HG02840 (cell line): ENCODE data around the gene SAMD1.
"Not testable (repeated sequence)": the region's sequence is repeated elsewhere in the genome, so short reads cannot be mapped to it uniquely, and the experiment has no call there.

ENCODE experiments used
- ATAC-seq: cut with Tn5 transposase; IDR thresholded peaks from one replicate; pipeline ENCODE4 v1.9.1; 2021; ENCODE audit warnings: mild to moderate bottlenecking, moderate library complexity, moderate number of reproducible peaks; ENCODE audit not compliant: unreplicated experiment, low FRiP score

The SAMD1 gene

DNA sequence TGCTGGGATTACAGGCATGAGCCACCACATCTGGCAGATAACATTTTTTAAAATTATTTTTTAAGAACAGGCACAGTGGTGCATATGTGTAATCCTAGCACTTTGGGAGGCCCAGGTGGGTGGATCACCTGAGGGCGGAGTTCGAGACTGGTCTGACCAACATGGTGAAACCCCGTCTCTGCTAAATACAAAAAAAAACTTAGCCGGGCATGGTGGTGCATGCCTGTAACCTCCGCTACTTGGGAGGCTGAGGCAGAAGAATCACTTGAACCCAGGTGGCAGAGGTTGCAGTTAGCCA, 28.0 kb downstream of the SAMD1 start:
- ATAC-seq = no peak

DNA sequence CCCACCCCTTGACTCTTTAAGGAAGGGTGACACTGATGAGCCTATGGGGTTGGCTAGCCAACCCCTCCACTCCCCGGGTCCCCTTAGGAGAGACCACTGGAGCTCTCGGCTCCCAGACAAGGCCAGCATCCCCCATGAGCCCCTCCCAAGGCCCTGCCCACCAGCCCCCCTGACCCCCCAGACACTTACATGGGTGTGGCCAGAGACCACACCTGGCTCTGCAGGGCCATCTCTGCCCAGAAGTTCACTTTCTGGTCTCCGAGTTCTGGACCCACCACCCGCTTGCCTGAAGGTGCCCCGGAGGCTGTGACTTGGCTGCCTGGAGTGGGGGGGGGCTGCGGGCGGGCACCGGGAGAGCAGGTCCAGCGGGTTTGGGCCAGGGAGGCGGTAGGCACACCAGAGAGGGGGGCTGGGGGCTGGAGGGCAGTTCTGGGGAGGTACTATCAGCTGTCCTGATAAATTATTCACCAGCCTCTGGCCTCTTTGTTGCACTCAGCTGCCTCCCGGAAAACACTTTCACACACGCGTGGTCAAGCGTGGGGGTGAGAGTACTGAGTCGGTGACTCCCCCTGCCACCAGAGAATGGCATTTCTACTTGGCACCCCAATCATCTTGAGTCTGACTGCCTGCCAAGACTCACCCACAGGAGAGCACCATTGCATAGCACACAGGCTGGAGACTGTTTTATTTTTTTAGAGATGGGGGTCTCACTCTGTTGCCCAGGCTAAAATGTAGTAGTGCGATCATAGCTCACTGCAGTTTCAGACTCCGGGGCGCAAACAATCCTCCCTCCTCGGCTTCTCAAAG, 28.6 kb downstream of the SAMD1 start, which contains the start of gene PALM3:
TSS of gene PALM3 (minus strand) at position 326 of the 807 bp plus-strand sequence. CDS start at position 230, 96 bp downstream.
- no peak for ATAC-seq

DNA sequence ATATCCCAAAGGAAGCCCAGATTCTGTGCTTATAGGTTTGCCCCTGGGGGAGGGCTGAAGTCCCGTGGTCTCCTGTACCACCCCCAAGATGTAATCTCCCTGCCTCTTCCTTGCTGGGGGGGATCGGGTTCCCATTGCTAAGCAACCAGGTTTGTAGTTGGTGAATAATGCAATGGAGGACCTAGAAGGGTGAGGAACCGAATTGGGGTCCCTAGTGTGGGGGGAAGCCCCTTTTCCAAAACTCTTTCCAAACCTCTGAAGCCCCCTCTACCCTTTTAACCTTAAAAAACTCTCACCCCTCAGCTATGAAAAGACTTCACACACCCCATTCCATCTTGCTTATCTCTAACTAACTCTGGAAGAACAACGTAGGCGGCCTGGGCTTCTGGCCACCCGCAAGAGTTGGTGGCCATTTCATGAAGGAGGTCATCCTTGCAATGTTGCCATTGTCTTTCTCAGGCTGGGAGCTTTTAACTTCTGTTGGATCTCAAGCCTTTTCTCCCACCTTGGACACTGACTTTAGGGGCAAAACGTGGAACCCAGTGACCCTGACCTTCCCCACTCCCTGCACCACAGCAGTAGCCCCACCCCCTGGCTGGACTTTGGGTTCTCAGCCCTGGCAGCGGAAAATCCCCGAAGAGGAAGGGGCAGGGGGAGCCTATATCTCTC, 29.3 kb downstream of the SAMD1 start:
- no peak for ATAC-seq

DNA sequence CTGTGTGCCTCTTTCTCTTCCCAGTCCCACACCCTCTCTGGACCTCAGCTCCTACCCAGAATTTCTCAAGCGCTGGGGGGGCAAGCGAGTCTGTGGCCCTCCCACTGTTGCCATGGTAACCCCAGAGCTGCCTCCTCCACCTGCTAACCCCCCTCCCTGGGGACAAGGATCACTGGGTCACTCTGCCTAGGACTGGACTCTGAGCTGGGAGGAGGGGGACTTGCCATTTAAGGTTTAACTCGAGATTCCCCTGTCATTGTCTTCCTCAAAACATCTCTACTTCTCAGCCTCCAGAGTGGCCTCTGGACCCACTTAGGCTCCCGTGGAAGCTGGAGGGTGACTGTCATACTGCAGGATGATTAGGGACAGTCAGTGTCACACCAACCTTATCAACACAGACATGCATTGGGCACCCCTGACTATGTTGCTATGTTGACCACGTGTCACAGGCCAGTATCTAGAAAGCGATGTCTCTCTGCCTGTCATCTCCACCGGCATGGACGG, 30.8 kb downstream of the SAMD1 start:
- ATAC-seq = no peak

DNA sequence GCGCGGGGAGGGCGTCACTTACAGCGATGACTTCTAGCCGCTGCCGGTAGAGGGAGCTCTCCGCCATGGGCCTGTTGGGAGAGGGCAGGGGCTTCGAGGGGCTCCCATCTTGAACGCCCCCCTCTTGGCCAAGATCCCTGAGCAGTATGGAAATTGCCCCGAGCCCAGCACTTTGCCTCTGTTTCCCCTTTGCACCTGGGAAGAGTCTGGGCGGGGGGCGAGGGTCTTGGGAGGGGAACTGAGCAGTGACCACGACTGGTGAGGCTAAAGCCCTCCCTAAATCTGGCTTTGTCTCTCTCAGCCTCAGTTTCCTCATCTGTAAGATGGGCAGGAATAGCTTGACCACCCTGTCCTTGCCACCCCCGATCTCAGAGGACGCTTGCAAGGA, 31.5 kb downstream of the SAMD1 start:
- ATAC-seq = no peak

DNA sequence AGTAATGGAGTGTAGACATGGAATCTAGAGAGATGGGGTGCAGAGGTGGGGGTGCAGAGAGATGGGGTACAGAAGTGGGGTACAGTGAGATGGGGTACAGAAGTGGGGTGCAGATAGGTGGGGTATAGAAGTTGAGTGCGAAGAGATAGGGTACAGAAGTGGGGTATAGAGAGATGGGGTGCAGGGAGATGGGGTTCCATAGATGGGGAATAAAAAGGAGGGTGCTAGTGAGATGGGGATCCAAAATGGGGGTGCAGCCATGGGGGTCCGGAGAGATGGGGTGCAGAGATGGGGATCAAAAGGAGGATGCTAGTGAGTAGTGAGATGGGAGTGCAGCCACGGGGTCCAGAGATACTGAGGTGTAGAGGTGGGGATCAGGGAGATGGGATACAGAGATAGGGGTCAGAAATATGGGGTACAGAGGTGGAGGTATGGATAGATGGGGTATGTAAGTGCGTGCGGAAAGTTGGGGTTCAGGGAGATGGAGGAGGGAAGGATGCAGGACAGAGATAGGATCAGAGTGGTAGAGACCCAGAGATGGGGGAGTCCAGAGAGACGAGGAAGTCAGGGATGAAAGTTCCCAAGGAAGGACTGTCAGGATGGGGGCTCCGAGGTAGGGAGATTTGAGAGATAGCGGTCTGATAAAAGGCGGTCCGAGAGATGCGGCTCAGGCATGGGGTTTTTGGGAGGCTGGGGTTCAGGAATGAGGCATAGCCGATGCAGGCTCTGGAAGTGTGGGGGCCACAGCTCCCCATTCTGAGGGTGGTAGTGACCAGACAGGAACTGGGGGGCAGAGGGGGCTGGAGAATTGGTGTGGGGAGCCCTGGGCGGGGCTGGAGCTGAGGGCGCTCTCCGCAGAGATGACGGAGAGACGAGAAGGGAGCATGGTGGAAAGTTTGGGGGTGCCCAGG, 32.1 kb downstream of the SAMD1 start:
- ATAC-seq = no peak

DNA sequence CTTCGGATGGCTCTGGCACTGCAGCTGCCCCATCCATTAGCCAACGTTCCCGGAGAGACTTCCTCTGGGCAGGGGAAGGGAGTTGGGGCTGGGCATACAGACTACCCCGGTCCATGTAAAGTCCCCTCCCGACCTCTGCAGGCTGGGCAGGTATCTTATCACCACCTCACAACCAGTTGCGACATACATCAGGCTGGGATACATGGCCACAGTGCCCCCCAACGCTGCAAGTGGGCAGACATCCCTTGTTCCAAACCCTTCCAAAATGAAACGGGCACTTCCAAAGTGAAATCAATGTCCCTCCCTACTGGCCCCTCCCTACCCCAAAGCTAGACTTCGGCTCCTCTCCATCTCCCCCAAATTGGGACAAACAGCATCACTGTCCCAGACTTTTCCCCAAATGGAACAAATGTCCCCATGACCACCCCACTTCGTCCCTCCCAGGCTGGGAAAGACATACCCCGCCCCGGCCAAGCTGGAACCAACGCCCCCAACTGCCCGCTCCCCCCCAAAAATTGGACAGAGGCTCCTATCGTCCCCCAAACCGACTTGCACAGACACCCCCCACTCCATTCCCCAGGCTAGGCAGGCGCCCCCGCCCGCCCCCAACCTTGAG, 33.7 kb downstream of the SAMD1 start:
- no peak for ATAC-seq

DNA sequence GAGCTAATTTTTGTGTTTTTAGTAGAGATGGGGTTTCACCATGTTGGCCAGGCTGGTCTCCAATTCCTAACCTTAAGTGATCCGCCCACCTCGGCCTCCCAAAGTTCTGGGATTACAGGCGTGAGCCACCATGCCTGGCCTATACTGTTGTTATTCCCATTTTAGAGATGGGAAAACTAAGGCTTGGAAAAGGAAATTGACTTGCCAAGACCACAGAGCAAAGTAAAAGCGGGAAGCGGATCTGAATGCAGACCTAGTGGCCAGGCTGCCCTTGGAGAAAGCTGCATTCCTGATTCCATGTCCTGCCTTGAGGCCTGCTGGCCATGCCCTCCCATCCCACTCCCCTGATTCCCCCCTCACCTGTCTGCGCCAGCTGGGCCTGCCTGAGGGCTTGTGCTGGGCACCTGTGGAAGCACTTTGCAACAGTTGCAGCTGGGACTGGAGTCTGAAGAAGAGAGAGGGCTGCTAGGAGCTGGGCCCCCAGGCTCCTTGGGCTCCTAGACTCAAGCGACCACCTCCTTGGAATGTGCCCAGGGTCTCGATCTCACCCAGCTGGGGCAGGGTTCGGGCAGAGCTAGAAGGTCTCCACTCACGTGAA, 34.4 kb downstream of the SAMD1 start:
- ATAC-seq = no peak

DNA sequence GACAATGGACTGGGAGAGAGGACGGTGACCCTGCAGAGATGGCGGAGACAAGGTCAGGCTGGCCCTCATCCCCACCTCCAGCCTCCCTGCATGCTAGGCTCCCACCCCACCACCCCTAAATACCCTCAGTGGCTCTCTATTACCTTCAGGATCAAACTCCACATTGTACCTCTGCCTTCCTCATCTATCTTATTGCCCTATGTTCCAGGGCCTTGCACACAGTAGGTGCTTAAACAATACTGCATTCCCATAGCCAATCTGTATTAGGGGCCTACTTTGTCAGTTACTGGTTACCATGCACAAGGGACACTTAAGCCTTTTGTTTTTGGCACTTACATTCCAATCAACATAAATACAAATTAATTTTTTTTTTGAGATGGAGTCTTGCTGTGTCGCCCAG, 35.2 kb downstream of the SAMD1 start:
- no peak for ATAC-seq

DNA sequence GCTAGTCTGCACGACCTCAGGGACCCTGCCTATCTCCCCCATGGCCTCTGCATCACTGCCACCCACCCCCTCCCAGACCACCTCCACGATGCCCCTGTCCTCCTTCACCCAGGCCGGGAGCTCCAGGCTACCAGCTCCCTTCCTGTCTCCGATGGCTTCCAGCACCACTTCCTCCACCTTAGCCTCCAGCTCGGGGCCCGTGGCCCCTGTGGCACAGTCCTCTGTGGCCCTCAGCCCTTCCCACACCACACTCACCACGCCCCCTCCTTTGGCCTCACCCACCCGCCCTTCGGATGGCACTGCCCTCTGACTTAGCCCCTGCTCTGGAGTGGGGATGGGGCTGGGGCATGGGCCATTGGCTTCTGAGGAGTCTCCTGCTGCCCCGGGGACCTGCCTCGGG, 35.8 kb downstream of the SAMD1 start:
- ATAC-seq = no peak

DNA sequence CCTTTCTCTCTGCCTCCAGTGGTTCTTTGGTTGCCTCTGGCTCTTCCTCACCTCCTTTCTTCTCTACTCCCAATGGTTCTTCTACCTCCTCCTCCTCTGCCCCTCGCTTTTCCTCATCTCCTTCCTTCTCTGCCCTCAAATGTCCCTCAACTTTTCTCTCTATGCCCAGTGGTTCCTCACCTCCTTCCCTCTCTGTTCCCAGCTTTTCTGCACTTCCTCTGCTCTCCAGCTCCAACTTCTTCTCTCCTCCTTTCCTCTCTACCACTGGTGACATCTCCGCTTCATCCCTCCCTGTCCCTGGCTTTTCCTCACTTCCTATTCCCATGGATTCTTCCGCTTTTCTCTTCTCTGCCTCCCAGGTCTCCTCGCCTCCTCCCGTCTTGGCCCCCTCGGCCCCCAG, 36.5 kb downstream of the SAMD1 start:
- no peak for ATAC-seq

DNA sequence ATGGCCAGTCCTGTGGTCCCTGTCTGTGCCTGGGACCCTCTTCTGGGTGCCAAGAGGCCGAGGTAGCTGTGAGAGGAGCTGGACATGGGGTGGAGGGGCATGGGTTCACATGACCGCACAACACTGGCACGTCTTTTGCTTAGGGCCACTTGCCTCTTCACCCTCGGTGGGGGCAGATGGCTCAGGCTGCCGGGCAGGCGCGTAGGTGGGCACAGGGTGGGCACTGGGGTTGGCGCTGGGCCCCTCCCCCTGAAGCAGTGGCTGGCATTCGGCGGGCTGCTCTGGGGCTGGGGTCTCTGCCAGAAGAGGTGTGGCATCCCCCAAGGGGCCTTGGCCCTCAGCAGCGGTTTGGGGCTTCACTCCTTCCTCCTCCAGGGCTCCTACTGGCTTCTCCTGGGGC, 37.1 kb downstream of the SAMD1 start:
- no peak for ATAC-seq

DNA sequence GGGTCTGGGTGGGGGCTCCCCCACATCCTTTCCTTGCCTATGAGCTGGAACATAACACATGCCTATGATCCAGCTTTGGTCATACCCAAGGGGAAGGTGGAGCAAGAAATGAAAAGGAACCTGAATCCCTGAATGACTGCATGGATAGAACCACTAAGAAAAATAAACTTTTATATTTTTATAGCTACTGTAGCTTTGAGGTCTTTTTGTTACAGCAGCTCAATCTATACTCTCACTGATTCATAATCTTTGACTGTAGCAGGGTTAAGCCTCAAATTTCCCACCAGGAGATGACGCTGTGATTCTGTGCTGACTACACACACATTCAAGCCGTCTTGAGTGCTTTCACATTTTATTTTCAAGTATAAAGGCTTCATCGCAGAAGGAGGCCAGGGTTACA, 37.5 kb downstream of the SAMD1 start:
- no peak for ATAC-seq

DNA sequence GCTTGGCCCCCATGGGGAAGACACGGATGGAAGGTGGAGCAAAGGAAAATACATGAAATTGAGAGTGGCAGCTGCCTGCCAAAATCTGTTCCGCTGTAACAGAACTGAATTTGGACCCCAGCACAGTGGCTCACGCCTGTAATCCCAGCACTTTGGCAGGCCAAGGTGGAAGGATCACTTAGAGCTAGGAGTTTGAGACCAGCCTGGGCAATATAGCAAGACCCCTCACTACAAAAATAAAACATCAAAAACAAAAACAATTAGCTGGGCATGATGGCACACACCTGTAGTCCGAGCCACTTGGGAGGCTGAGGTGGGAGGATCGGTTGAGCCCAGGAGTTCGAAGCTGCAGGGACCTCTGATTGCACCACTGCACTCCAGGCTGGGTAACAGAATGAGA, 38.1 kb downstream of the SAMD1 start:
- no peak for ATAC-seq

DNA sequence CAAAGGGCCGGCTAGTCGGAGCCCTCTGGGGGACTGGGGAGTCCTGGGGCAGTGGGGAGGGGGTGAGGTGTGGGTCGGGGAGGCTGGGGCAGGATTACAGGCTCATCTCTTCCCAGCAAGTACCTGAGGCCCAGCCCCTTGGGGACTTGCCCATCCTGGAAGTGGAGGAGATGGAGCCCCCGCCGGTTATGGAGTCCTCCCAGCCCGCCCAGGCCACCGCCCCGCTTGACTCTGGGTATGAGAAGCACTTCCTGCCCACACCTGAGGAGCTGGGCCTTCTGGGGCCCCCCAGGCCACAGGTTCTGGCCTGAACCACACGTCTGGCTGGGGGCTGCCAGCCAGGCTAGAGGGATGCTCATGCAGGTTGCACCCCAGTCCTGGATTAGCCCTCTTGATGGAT, 38.6 kb downstream of the SAMD1 start:
- no peak for ATAC-seq

DNA sequence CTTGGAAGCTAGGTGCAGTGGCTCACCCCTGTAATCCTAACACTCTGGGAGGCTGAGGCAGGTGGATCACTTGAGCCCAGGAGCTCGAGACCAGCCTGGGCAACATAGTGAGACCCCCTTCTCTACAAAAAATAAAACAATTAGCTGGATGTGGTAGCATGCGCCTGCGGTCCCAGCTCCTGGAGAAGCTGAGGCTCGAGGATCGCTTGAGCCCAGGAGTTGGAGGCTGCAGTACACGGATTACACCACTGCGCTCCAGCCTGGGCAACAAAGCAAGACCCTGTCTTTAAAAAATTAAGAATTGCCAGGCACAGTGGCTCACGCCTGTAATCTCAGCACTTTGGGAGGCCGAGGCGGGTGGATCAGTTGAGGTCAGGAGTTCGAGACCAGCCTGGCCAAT, 39.6 kb downstream of the SAMD1 start:
- not testable (repeated sequence) for ATAC-seq

DNA sequence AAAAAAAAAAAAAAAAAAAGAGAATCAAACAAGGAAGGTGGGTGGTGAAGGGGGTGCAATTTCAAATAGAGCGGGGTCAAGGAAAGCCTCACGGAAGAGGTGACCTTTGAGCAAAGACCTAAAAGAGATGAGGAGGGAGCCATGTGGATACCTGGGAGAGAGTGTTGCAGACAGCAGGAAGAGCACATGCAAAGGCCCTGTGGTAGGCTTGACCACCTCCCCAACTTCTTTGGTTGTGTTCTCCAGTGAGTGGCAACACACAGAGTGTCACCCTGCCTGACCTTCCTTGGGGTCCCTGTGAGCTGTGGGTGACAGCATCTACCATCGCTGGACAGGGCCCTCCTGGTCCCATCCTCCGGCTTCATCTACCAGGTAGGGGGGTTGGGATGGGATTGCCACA, 40.0 kb downstream of the SAMD1 start:
- no peak for ATAC-seq

DNA sequence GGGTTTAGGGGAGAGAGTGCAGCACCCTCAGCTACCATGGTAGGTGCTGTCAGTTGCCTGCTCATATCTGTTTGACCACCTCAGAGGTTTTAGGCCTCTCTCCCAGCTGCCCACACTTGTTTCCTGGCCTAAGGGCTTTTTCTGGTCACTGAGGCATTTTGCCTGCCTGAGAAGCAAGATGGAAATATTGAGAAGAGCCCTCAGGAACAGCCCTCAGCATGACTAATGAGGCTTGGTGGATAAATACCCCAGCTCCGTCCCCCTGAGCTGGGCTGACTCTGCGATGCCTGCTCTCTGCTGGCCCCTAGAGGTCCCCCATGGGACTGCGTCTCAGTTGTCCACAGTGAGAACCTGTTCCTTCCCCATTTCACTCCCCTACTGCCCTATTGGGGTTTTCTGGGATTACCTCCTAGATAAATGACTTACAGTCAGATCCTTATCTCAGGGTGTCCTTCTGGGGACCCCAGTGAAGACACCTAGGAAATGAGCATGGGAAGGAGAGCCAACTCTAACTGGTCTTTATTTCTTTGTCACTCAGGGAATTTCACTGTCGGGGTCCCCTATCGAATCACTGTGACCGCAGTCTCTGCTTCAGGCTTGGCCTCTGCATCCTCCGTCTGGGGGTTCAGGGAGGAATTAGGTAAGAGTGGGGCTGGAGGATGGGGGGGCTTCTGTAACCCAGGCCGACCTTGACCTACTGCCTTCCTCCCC, 42.0 kb downstream of the SAMD1 start:
- ATAC-seq = no peak

DNA sequence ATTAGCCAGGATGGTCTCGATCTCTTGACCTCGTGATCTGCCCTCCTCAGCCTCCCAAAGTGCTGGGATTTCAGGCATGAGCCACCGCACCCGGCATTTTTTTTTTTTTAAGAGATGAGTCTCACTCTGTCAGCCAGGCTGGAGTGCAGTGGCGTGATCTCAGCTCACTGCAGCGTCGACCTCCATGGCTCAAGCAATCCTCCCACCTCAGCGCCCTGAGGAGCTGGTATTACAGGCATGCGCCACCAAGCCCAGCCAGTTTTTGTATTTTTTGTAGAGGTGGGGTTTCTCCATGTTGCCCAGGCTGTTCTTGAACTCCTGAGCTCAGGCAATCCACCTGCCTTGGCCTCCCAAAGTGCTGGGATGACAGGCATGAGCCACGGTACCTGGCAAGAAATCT, 42.7 kb downstream of the SAMD1 start:
- not testable (repeated sequence) for ATAC-seq
